Measurements from ENCODE around the gene VPS8. TPM values are rescaled to one million over a fixed set of nuclear protein-coding genes. Genes with fewer than 3 reads are reported as not detected.

The VPS8 gene
- total and polyA plus RNA-seq, 2 of the 13 experiments (the other 11 are each of a cell fraction or from before 2014, with no cell fraction given), result 14.2 to 35.1 TPM

- TF ChIP-seq EP300 (IDR thresholded peaks at IDR 0.05; ENCODE audit: low read depth in 2 of 2, low read length in 2 of 2) (no peak), EP300 (CRISPR knock-in tag; IDR thresholded peaks at IDR 0.05; ENCODE audit: borderline replicate concordance) (no peak), HIC2 (CRISPR knock-in tag; IDR thresholded peaks at IDR 0.05; ENCODE audit: low read depth) (no peak), STAG1 (CRISPR knock-in tag; IDR thresholded peaks at IDR 0.05) (peak; percentile 42), TSC22D2 (CRISPR knock-in tag; IDR thresholded peaks at IDR 0.05; ENCODE audit: borderline replicate concordance) (no peak)
These were observed 259.4 kb downstream of the VPS8 start (continued) for GRCh38 chr3:185071287-185071800.

GRCh38 chr3:185075547-185075946 lies 263.6 kb downstream of the VPS8 start:
- POLR2A ChIA-PET, result no interaction called here
- BruUV-seq (replicated peaks), result no TSS peak

More at GRCh38 chr3:185075547-185075946, 263.6 kb downstream of the VPS8 start:
- in situ Hi-C loops (cut with HindIII; ENCODE audit: extremely low pct_ligation_motif_present, low pct_unique_long_range_greater_than_20kb), result no loop called here
- Histone ChIP-seq H3K27ac (ENCODE audit: extremely low read length, insufficient read depth, low read length) (no peak overlapping the region), H3K79me2 (ENCODE audit: insufficient read depth, low read length) (no peaks in the 10 kb centered on the region), H4K20me1 (ENCODE audit: insufficient read depth, low read length) (no peaks in the 10 kb centered on the region), H3K9ac (ENCODE audit: insufficient read depth, low read depth, low read length) (no peak overlapping the region), H3K4me1 (ENCODE audit: insufficient read depth, low read length) (peaks cover 11% of the 10 kb centered on the region), H3K9me3 (ENCODE audit: low read length) (no peaks in the 10 kb centered on the region), H3K4me3 (replicated peaks in 1 of 3; ENCODE audit: insufficient read depth in 1 of 3, low read depth in 2 of 3, low read length in 3 of 3) (no peak overlapping the region), H3K4me2 (ENCODE audit: low read depth, low read length) (no peak overlapping the region), H3K36me3 (replicated peaks in 1 of 2; ENCODE audit: control insufficient read depth in 1 of 2, insufficient read depth in 2 of 2, low read length in 2 of 2) (no peaks in the 10 kb centered on the region), H3K27me3 (ENCODE audit: control insufficient read depth in 1 of 2, insufficient read depth in 2 of 2, low read length in 2 of 2) (peaks cover 1 to 3% of the 10 kb centered on the region in 2 experiments; a peak in 2 of 5 replicates), H2AFZ (ENCODE audit: low read length) (no peak overlapping the region)
- no peak for DNase-seq (ENCODE audit: low spot score)
- intact Hi-C loops (cut with micrococcal nuclease; ENCODE audit: unreplicated experiment), result no loop called here
- FAIRE-seq, result no peak
- ATAC-seq, result no peak
- TF ChIP-seq SETDB1 (CRISPR knock-in tag; IDR thresholded peaks at IDR 0.05; ENCODE audit: borderline replicate concordance) (no peak), ZNF224 (CRISPR knock-in tag; IDR thresholded peaks at IDR 0.05) (no peak), TBP (CRISPR knock-in tag; IDR thresholded peaks at IDR 0.05) (no peak), ZSCAN5A (CRISPR knock-in tag; IDR thresholded peaks at IDR 0.05; ENCODE audit: borderline replicate concordance) (no peak), ZC3H4 (CRISPR knock-in tag; IDR thresholded peaks at IDR 0.05; ENCODE audit: borderline replicate concordance) (no peak), ZMAT5 (CRISPR knock-in tag; IDR thresholded peaks at IDR 0.05; ENCODE audit: borderline replicate concordance, low read depth) (no peak), HOXA3 (CRISPR knock-in tag; IDR thresholded peaks at IDR 0.05) (no peak), ZNF629 (CRISPR knock-in tag; conservative IDR thresholded peaks at IDR 0.05) (no peak), ZNF253 (CRISPR knock-in tag; IDR thresholded peaks at IDR 0.05; ENCODE audit: borderline replicate concordance) (no peak), TSC22D2 (CRISPR knock-in tag; IDR thresholded peaks at IDR 0.05; ENCODE audit: borderline replicate concordance) (no peak), ZNF569 (CRISPR knock-in tag; IDR thresholded peaks at IDR 0.05; ENCODE audit: borderline replicate concordance) (no peak)
- WGBS (ENCODE audit: low lambda C conversion rate), result 81% methylated on average over 7 of the region's 13 CpGs
- CTCF ChIA-PET (ENCODE audit: low intra/inter-chr PET ratio, low total read pairs), result no interaction called here

All from HepG2 (cell line).